Activated T-cell treated with anti-CD3 and anti-CD28 coated beads for 1 hour (primary cell): ENCODE measurements around the gene SPOP.

ENCODE experiments used
- DNase-seq: peaks from one replicate; pipeline ENCODE4 v3.0.0-alpha.2; 2020; ENCODE audit warnings: low read depth

SPOP gene

DNA sequence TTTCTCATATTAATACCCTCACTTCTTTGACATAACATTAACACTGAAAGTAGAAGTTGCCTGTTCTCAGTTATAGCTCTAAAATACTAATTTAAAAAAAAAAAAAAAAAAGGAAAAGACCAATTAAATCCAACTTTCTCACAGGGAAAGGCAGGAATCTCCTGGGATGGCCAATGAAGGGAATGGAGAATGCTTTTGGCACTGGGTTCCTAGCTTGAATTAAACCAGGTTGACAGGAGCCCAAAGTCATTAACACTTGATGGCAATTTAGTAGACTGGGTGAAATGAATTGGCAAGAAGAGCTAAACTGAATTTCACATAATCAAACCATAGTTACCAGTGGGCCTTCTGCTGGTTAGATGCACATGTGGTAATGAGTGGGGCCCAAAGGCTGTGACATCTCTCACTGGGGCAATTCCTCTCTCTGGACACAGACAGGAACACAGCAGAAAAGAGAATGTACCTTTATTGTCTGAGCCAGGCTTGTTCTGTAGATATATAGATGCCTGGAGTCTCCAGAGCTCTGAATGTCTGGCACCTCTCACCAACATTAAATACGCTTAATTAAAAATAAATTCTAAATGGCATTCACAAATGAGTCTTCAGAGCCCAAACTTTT lies 64.6 kb downstream of the SPOP start:
- DNase-seq, result no peak

DNA sequence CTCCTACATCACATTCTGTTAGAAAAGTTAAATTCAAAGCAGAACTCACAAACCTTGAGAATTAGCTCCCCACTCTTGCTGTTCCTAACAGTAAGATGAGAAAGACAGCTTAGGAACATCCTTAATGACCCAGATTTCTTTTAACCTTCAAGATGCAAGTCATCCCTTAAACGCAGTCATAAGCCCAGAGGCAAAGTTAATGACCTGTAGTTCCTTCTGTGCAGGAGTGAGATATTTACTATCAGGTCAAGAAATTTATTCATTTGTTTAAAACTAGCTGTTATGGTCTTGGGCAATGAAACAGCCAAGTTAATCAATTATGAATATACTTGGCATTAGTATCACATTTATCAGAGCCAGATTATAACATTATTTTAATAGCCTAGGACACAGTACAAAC lies 65.2 kb downstream of the SPOP start:
- DNase-seq, result no peak

DNA sequence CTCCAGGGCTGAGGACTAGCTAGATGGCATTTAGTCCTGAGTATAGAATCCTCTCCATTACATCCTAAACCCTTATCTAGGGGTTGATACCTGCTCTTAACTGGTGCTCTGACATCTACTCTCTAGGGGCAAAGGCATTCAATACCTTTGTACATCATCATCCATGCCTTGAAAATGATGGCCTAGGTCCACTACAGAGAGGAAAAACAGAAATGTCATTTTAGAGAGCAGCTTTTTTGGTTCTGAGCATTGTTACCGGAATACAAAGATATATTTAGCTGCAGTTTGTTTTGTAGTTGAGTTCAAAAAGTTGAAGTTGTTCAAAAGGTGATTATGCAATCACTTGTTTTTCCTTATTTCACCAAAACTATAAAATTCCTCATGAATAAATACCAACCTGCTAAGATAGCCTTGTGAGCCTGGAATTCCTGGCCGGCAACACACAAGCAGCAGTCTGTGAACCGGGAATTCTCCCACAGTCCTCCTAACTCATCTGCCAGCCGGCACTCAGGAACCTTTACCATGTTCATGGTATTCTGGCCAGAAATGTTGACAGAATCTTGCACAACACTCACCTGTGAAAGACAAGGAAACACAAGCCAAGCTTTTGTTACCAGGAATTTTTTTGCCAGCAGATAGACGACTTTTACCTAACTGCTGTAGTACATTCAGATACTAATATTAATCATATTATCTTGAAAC lies 66.9 kb downstream of the SPOP start:
- DNase-seq, result no peak

DNA sequence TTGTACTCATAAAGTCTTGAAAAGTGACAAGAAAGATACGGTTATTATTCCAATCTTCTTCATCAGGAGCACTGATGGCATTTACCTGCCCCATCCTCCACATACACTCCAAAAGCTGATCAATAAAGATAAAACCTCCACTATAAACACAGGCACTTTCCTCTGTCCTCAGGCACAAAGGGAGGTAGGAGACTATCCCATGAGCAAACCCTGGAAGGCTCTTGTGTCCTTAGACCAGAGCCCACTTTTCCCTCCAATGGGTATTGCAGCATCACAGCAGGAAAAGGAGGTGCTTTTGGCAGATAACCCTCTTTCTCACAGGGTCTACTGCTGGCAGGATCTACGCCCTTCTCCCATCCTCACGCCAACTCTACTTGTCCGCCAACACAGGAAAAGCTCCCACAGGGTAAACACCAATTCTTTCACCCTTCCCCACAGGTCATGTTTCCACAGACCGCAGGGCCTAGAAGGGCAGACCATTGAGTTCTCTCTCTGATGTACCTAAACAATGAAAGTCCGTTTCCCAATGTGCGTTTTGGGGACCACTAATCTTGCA lies 73.5 kb downstream of the SPOP start:
- no peak for DNase-seq

DNA sequence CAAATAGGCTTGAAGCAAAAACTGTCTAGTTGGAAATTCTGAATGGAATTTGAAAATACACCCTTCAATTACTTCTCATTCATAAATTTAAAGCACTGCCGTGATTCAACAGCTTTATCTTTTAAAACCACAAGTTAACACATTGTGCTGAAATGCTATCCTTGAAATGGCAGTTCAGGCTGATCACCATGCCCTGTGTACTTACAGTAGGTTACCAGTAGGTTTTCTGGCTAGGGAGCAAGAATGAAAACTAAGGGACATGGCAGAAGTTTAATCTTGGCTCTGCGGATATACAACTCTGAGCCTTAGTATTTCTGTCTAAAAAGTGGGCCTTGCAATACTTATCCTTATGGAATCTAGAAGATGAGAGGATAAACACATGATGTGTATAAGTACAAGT lies 74.2 kb downstream of the SPOP start:
- DNase-seq, result no peak

DNA sequence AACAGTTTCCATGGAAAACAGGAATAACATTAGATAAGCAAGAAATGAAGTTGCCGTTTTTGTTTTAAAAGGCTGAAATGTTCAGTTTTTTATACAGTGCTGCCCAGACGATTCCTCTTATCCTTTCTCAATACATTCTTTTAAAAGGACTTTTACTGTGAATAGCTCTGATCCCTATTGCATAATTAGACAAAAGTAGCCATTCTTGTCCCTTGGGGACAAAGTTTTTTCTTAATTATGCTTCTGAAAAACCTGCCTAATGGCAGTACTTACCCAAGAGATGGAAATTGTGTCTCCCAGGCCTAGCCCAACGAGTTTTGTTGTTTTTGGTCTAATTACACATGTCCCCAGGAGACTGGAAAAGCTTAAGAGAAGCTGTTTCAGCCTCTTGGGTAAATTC lies 74.7 kb downstream of the SPOP start:
- no peak for DNase-seq

DNA sequence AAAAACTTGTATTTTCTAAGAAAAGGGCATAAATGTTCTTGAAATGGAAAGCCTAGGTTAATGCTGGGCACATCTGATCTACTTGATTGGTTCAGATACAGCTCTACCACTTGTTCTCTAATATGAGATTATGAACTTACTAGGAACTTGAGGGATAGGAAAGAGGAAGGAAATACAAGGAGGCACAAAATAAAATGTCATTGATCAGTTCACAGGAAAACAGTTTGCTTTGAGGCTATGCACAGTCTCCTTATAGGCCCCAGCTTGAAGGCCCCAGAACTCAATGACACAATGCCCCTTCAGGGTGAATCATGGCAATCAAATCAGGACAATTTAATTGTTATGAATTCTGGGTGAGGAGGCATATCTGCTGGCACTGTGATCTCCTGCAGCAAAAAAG lies 75.1 kb downstream of the SPOP start:
- DNase-seq, result no peak

DNA sequence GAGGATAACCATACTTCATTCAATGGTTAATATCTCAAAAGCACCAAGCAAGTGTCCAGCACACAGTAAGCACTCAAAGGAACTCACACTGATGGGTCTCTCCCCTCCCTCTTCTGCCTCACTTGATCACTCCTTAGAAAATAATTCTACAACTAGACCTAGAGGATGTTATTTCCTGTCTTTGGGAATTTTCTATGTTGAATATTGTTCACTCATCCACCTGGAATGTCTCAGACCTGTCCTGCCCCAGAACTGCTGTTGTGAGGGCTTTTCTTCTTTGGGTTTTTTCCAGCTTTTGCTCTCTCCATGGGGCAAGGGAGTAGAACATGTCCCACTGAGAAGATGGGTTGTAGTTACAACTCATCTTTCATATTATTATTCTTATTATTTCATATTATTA lies 76.9 kb downstream of the SPOP start:
- no peak for DNase-seq

DNA sequence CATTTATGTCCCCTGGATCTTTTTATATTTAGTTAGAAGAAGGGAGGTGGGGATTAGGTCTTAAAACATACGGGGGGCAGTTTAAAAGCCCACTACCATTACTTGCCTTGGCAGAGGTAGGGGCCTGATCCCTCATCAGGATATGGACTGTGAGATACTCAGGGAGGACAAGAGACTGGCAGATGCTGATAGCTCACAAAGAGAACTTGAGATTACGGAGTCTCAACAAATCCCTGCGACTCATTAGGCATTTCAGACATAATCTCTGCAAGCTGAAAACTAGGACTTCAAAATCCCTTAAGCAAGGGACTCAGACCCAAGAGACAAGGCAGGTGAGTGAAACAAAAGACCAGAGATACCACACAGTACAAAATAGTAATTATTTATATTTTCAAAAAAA lies 79.0 kb downstream of the SPOP start:
- DNase-seq, result no peak

DNA sequence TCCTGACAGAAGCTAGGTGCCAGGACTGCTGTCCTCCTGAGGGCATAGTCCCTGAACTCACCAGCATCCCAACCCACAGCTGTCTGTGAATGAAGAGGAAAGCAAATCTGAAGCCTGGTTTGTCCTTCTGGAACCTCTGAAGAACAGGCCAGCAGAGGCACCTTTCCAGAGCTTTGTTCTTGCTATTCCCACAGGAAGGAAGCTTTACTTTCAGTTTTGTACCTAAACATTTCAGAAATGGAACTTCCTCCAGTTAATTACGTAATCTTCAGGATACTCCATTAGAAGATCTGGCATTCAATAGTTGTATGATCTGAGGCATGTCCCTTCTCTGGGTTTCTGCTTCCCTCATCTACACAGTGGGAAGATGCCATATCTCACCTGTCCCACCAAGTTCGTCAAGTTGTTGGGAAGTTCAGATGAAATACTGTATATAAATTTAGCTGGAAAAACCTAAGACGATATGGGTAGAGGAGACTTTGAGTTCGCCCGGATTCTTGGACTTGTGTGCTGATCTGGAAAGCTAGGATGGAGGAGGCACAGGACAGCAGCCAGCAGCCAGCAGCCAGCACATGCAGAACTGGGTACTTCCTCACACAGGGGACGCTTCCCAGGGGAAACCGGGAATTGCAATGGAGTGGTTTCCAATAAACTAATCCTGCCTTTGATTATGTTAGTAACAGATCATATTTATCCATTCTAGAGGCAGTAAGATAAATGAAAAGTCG lies 79.8 kb downstream of the SPOP start:
- no peak for DNase-seq

DNA sequence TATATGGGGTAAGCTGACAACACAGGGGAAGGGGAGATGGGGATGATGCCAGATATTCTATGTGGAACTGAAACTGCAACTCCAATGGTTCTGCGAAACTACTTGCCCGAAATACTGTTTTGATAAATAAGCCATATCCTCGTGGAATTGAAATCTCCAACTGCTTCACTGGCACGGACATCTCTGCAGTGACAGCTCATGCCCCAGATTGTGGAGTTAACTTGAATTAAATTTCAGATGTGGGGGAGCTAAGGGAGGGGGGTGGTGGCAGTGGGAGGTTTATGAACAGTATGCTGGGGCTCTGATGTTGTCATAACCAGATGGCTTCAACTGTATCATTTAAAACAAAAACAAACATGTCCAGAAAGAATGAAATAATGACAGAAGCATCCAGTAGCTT lies 80.5 kb downstream of the SPOP start:
- DNase-seq, result no peak

DNA sequence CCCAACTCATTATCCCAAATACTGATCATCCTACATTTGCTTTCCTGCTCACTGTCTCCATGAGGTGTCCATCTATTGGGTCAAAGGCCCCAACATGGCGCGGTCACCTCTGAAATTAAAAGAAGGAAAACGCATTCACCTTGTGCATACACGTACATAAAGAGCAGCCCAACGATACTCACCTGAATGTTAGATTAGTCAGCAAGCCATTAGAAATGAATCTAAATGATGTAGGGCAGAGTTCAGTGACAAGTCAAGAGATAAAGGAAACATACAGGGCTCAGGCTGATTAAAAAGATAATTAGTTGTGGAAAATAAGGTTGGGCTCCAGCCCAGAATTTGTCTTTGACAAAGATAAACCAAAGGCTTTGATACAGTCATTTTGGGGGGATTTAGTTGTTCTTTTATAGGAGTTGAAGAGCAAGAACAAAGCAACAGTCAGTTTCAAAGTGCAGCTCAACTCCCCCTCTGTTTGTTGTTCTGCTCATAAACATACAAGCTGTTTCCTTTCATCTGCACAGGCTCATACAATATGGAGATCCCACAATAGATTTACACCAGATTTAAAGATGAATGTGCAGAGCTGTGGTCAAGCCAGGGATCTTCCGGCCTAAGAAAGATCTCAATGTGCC lies 81.2 kb downstream of the SPOP start:
- DNase-seq, result no peak

DNA sequence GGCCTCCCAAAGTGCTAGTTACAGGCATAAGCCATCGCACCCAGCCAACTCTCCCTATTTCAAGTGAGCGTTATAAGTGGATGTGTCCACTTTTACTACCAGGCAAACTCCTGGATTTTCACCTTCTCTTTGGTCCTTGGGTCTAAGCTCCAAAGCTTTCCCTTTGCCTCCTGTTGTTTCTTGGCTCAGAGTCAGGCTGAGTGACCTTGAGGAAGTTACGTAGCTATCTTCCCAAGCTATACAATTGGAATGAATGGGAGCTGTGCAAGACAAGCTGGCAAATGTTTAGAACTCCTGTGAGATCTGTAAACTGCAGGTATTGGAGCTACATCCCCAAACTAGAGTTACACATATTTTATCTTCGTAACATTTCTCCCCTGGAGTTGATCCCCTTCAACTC lies 81.9 kb downstream of the SPOP start:
- DNase-seq, result no peak

DNA sequence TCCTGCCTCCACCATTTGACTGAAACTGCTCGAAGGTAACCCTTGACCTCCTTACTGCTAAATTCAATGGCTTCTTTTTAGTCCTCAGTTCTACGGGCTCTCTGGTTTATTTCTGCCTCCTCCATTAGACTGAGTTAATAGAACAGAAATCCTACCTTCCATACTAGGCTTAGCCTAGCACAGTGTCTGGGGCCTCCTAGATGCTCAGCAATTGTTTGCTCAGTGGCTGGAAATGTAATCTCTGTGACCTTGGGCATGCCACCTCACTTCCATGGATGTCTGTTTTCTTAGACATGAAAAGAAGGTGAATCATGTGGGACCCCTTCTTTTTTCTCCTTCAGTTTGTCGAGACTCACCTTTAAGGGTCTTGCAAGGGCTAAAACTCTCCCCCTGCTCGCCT lies 82.6 kb downstream of the SPOP start:
- no peak for DNase-seq

DNA sequence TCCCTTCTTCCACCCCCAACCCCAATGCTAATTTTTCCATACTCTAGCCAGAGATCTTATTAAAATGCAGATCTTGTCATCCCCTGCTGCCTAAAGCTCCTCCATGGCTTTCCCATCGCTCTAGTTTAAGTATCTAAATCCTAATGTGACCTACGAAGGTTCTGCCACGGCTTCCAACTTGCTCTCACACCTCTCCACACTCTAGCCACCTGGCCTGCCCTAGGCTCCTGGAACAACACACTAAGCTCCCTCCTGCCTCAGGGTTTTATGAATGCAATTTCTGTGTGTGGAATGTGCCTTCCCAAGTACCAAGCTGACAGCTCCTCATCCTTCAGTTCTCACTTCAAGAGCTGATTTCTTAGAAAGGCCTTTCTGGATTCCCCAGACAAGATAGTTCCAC lies 85.6 kb downstream of the SPOP start:
- DNase-seq, result no peak

DNA sequence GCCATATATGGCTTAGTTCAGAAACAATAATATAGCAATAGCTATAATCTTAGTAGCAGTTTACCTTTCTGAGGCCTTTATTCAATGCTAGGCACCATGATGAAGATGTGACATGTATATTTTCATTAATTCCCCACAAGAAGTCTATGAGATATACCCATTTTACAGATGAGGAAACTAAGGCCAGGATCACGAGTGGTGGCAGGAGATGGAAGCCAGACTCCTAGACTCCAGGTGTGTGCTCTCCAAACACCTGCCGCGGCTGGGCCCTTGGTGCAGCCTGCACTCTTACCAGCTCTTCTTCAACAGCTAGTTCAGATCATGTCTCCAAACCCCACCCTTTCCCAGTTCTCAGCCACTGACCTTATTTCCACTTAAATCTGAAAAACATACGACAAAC lies 87.0 kb downstream of the SPOP start:
- DNase-seq, result no peak

DNA sequence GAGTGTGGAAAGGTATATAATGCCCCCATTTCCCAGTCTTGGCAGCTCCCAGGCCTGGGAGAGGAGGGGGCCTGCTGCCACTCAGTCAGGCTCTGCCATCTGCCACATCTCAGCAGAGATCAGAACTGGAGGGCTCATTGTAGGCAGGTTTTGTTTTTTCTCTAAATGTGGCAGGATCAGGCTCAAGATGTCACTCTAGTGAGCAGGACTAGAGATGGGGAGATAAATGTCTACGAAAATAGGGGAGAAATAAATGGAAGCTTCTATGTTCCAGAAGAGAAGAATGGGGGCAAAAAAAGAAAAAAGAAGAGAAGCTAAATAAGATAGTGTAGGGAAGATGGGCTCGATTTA lies 88.3 kb downstream of the SPOP start:
- no peak for DNase-seq

DNA sequence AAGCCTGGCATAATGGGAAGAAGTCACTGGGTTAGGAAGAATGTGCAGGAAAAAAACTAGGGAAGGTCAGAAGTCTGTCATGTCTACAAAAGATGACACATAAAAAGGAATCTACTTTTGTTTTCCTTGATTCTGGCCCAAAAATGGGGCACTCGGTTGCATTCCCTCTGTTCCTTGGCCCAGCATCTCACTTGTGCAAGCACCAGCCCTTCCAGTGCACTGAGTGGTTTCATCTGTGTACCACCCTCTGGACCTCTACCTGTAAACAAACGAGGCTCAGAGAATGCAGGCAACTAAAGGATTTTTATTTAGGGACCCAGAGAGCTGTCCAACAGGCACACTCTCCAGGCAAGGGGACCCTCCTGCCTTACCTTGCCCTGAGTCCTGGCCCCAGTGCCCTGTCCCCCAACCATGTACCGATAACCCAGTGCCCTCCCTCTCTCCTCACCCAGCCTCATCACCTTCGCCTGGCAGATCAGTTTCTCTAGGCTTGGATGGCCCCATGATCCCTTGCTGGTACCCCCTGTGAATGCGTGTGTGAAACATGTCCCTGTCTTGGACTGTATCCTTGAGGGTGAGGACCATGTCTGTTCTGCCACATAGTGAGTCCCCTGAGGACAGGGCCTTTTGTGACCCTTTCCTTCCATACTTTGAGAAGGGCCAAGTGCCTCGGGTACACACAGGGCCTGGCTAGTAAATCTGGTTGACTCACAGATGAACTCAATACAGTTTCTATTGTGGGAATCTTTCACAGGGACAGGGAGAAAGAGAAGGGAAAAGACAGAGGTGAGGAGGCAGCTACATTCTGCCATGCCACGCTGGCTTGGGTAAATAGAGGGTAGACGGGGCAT lies 88.9 kb downstream of the SPOP start:
- no peak for DNase-seq

DNA sequence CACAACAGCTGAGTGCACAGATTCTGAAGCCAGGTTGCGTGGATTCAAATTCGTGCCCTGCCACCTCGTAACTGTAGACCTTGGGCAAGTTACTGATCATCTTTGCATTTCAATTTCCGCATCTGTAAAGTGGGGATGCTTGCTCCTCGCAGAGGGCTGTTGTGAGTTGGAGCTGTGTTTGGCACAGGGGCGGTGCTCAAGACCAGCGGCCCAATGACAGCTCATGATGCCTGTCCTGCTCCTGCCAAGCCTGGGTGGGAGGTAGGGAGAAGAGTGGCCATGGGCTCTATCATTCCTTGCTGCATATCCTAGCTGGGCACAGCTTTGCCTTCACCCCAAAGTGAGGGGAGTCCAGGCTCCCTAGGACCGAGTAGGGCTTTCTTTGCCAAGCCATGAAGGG lies 89.6 kb downstream of the SPOP start:
- no peak for DNase-seq

DNA sequence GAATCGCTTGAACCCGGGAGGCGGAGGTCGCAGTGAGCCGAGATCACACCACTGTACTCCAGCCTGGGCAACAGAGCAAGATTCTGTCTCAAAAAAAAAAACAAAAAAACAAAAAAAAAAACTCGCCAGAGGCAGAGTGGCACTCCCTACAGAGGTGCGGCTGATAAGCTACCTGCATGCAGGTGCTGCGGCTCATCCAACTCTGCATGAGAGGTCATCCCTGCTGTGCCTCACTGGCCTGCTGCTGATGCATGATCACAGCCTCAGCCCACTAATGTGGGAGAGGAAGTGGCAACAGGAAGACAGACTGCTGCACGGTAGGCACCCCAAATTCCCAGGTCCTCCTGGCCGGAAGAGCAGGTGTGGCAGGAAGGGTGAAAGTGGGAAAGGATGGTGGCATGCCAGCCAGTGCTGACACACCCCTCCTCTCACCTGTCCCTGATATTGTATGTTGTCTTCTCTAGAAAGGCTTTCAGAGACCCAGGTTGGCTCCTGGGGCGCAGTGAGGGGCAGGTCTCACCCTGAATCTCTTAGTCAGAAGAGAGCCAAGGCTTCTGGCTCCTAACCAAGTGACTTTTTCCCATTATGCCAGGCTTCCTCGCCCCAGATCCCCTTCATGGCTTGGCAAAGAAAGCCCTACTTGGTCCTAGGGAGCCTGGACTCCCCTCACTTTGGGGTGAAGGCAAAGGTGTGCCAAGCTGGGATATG lies 90.4 kb downstream of the SPOP start:
- no peak for DNase-seq

DNA sequence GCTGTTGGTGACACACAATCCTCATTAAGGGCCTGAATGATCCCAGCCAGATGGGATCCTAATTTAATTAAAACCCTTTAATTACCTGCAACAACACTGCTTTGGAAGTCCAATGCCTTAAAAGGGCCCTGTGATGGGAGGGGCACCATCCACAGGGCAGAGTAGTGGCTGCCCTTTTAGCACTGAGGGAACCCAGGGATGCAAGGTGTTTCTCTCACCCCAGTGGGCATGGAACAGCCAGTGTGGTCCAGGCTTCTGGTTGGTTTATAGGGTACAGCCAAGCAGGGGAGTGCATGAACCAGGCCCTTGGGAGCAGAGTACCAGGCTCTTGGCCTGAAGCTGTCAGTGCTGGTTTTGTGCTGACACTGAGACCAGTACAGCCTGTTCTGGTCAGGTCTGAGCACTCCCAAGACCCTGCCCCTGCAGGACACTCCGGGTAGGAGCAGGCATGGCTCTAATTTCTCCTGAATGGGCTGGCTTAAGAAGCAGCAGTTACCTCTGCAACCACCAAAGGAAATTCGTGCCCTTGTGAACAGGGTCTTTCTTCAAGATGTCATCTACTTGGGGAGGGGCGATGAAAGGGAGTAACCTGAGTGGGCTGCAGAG lies 92.4 kb downstream of the SPOP start:
- no peak for DNase-seq
